ENCODE results near the gene IL18BP.

IL18BP gene

GRCh38 chr11:72024069-72024754, 25.5 kb downstream of the IL18BP start:
- TF ChIP-seq CTCF (IDR thresholded peaks at IDR 0.05; ENCODE audit: low read depth, low read length) = no peak
- H3K4me3 ChIP-seq (ENCODE audit: low read depth, low read length) = no peak overlapping the region

GRCh38 chr11:72026090-72026489, 27.4 kb downstream of the IL18BP start:
- no peak overlapping the region for H3K4me3 ChIP-seq (ENCODE audit: low read depth, low read length)
- no peak for TF ChIP-seq CTCF (IDR thresholded peaks at IDR 0.05; ENCODE audit: low read depth, low read length)

GRCh38 chr11:72030472-72031045, 31.9 kb downstream of the IL18BP start:
- no peak for TF ChIP-seq CTCF (IDR thresholded peaks at IDR 0.05; ENCODE audit: low read depth, low read length)
- H3K4me3 ChIP-seq (ENCODE audit: low read depth, low read length) = no peak overlapping the region

GRCh38 chr11:72036687-72037086, 38.0 kb downstream of the IL18BP start:
- no peak for TF ChIP-seq CTCF (IDR thresholded peaks at IDR 0.05; ENCODE audit: low read depth, low read length)

GRCh38 chr11:72037554-72038311, 39.0 kb downstream of the IL18BP start:
- TF ChIP-seq CTCF (IDR thresholded peaks at IDR 0.05; ENCODE audit: low read depth, low read length) = no peak
- peak overlapping the region; percentile 79 for H3K4me3 ChIP-seq (ENCODE audit: low read depth, low read length)

More at GRCh38 chr11:72036687-72037086, 38.0 kb downstream of the IL18BP start:
- H3K4me3 ChIP-seq (ENCODE audit: low read depth, low read length) = no peak overlapping the region

- peak overlapping the region; percentile 79 for H3K4me3 ChIP-seq (ENCODE audit: low read depth, low read length)
- TF ChIP-seq CTCF (IDR thresholded peaks at IDR 0.05; ENCODE audit: low read depth, low read length) = no peak
These were observed 39.8 kb downstream of the IL18BP start for GRCh38 chr11:72038491-72038890.

All from WI38 (cell line).